ENCODE measurements around the gene NCDN.

DNA sequence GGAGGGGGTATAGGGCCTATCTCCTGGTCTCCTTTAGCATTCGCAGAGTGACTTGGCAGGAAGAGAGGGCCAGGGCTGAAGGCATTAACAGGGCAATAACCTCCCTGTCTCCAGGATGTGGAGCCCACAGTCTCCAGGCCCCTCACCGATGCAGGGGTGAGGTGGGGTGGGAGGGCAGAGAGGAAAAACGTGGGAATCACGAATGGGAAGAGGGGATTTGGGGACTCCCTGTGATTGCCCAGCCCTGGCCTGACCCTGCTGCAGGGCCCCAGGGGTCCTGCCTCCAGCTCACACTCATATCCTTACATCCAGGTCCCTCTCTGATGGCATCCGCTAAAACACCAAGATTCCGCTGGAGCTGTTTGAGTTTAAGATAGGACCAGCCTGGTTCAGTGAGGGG lies 30.1 kb downstream of the NCDN start:
- TF ChIP-seq, protein P1, sequence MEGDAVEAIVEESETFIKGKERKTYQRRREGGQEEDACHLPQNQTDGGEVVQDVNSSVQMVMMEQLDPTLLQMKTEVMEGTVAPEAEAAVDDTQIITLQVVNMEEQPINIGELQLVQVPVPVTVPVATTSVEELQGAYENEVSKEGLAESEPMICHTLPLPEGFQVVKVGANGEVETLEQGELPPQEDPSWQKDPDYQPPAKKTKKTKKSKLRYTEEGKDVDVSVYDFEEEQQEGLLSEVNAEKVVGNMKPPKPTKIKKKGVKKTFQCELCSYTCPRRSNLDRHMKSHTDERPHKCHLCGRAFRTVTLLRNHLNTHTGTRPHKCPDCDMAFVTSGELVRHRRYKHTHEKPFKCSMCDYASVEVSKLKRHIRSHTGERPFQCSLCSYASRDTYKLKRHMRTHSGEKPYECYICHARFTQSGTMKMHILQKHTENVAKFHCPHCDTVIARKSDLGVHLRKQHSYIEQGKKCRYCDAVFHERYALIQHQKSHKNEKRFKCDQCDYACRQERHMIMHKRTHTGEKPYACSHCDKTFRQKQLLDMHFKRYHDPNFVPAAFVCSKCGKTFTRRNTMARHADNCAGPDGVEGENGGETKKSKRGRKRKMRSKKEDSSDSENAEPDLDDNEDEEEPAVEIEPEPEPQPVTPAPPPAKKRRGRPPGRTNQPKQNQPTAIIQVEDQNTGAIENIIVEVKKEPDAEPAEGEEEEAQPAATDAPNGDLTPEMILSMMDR (IDR thresholded peaks at IDR 0.05), result no peak
- TF ChIP-seq POLR2A (IDR thresholded peaks at IDR 0.05), result no peak

Data from sigmoid colon (tissue), 3 donors.